CD4-positive, CD25-positive, alpha-beta regulatory T cell (primary cell): ENCODE measurements around the gene FRMPD4. TPM values are rescaled to one million over a fixed set of nuclear protein-coding genes. Genes with fewer than 3 reads are reported as not detected.

Experiments used
- ATAC-seq, 2 donors: fragments of 150-1000 bp; cut with Tn5 transposase; one replicate each; pipeline ENCODE4 v1.10.0; 2021; ENCODE audit warnings: low read depth in 2 of 2, moderate number of reproducible peaks in 2 of 2, moderate library complexity in 1 of 2
- DNase-seq, 3 donors: peaks; one replicate each; pipeline versions ENCODE4 v3.0.0 to v3.0.0-alpha.2; 2012 to 2022; ENCODE audit warnings: mixed read lengths in 1 of 3
- H3K27ac ChIP-seq: one replicate; pipeline ENCODE4 v1.7.0; 2013; ENCODE audit warnings: mild to moderate bottlenecking, low read length; ENCODE audit not compliant: insufficient read depth, poor library complexity, severe bottlenecking
- H3K27me3 ChIP-seq: one replicate; pipeline ENCODE4 v1.7.0; 2013; ENCODE audit warnings: low read length; ENCODE audit not compliant: control insufficient read depth, insufficient read depth
- H3K36me3 ChIP-seq: one replicate; pipeline ENCODE4 v1.7.0; 2013; ENCODE audit warnings: mild to moderate bottlenecking, low read length, moderate library complexity; ENCODE audit not compliant: control insufficient read depth, insufficient read depth
- H3K4me1 ChIP-seq: 2 replicates; pipeline ENCODE4 v1.7.0; 2013; ENCODE audit warnings: mild to moderate bottlenecking, low read length; ENCODE audit not compliant: insufficient read depth, control insufficient read depth, poor library complexity, severe bottlenecking
- H3K4me3 ChIP-seq: one replicate; pipeline ENCODE4 v1.7.0; 2013; ENCODE audit warnings: low read depth, mild to moderate bottlenecking, low read length, moderate library complexity
- H3K9me3 ChIP-seq, 2 experiments: 1 replicate in 1 of 2; 2 replicates in 1 of 2; pipeline ENCODE4 v1.7.0; 2013; ENCODE audit warnings: low read length in 2 of 2, mild to moderate bottlenecking in 1 of 2, moderate library complexity in 1 of 2; ENCODE audit not compliant: control insufficient read depth in 2 of 2
- H3K27ac Mint-ChIP-seq, 3 donors: one replicate each; pipeline ENCODE4 v1.8.0; 2020 to 2022; ENCODE audit warnings: mild to moderate bottlenecking in 3 of 3, mixed read lengths in 3 of 3, moderate library complexity in 2 of 3
- H3K27me3 Mint-ChIP-seq: one replicate; pipeline ENCODE4 v1.8.0; 2022; ENCODE audit warnings: mild to moderate bottlenecking, mixed read lengths
- H3K36me3 Mint-ChIP-seq: one replicate; pipeline ENCODE4 v1.8.0; 2020; ENCODE audit warnings: mixed read lengths
- H3K4me1 Mint-ChIP-seq, 4 donors: one replicate each; pipeline ENCODE4 v1.8.0; 2020 to 2022; ENCODE audit warnings: mixed read lengths in 4 of 4, mild to moderate bottlenecking in 1 of 4
- H3K4me3 Mint-ChIP-seq, 4 donors: one replicate each; pipeline ENCODE4 v1.8.0; 2020 to 2022; ENCODE audit warnings: mild to moderate bottlenecking in 4 of 4, mixed read lengths in 4 of 4, moderate library complexity in 3 of 4
- H3K9me3 Mint-ChIP-seq, 7 donors: one replicate each; pipeline ENCODE4 v1.8.0; 2020 to 2022; ENCODE audit warnings: mixed read lengths in 7 of 7, mild to moderate bottlenecking in 3 of 7, moderate library complexity in 2 of 7
- polyA plus RNA-seq, 4 donors: library from polyadenylated mRNA; unstranded; fragments of 300-500 nt; fragmentation: Illumina TruSeq; gene quantifications; one replicate each; pipeline ENCODE4 v1.2.3, GENCODE V29; 2021
- total RNA-seq: library from RNA; stranded (reverse); gene quantifications from one replicate; pipeline ENCODE4 v1.2.3, GENCODE V29; 2022

The FRMPD4 gene
- total and polyA plus RNA-seq, 5 donors from 2014 or later = not detected

GRCh38 chrX:12322031-12322430 lies 183.8 kb downstream of the FRMPD4 start:
- Mint-ChIP-seq H3K9me3 (peaks cover 0 to 3% (median 0%) of the 10 kb centered on the region in 7 donors), H3K27ac (no peak overlapping the region), H3K4me1 (no peaks in the 10 kb centered on the region), H3K36me3 (no peaks in the 10 kb centered on the region), H3K27me3 (no peaks in the 10 kb centered on the region), H3K4me3 (no peak overlapping the region)
- Histone ChIP-seq H3K36me3 (no peaks in the 10 kb centered on the region), H3K4me1 (no peaks in the 10 kb centered on the region), H3K27ac (no peak overlapping the region), H3K27me3 (no peaks in the 10 kb centered on the region), H3K4me3 (no peak overlapping the region), H3K9me3 (no peaks in the 10 kb centered on the region)
- no peak for ATAC-seq
- no peak for DNase-seq

- H3K9me3 Mint-ChIP-seq = peaks cover 0 to 3% (median 0%) of the 10 kb centered on the region in 7 donors
- no peaks in the 10 kb centered on the region for H3K4me1 Mint-ChIP-seq
- DNase-seq (no peak), ATAC-seq (no peak)
- Histone ChIP-seq H3K27ac (no peak overlapping the region), H3K9me3 (no peaks in the 10 kb centered on the region), H3K4me3 (no peak overlapping the region), H3K4me1 (no peaks in the 10 kb centered on the region), H3K36me3 (no peaks in the 10 kb centered on the region), H3K27me3 (no peaks in the 10 kb centered on the region)
- no peaks in the 10 kb centered on the region for H3K36me3 Mint-ChIP-seq
- no peak overlapping the region for H3K27ac Mint-ChIP-seq
- H3K4me3 Mint-ChIP-seq = no peak overlapping the region
- no peaks in the 10 kb centered on the region for H3K27me3 Mint-ChIP-seq
Observed at GRCh38 chrX:12325171-12325570, 186.9 kb downstream of the FRMPD4 start.

- Mint-ChIP-seq H3K36me3 (no peaks in the 10 kb centered on the region), H3K27ac (no peak overlapping the region), H3K27me3 (no peaks in the 10 kb centered on the region), H3K4me3 (no peak overlapping the region), H3K4me1 (no peaks in the 10 kb centered on the region), H3K9me3 (peaks cover 0 to 2% (median 0%) of the 10 kb centered on the region in 7 donors)
- no peak for DNase-seq
- H3K9me3 ChIP-seq = no peaks in the 10 kb centered on the region
- no peaks in the 10 kb centered on the region for H3K4me1 ChIP-seq
- no peak for ATAC-seq
- H3K36me3 ChIP-seq = no peaks in the 10 kb centered on the region
- H3K27me3 ChIP-seq = no peaks in the 10 kb centered on the region
- H3K4me3 ChIP-seq = no peak overlapping the region
- H3K27ac ChIP-seq = no peak overlapping the region
Observed at GRCh38 chrX:12327836-12328235, 189.6 kb downstream of the FRMPD4 start.

DNA sequence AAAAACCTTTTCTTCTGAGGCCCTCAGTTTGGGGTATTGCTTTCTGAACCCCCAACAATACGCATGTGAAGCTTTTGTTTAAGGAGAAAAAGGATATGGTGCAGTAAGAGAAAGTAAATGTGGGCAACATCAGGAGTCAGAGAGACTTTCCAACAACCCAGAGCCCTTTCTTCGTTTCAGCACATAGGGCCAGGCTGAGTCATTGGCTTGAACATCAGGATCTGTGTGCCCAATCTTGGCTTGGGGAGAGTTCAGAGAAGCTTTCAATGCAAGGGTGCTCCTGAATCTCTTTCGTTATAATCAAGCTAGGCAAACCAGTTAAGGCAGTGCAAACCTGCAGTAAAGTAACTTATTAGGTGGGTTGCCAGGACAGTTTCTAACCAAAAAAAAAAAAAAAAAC lies 191.2 kb downstream of the FRMPD4 start:
- Histone ChIP-seq H3K36me3 (no peaks in the 10 kb centered on the region), H3K27ac (no peak overlapping the region), H3K4me3 (no peak overlapping the region), H3K9me3 (no peaks in the 10 kb centered on the region), H3K4me1 (no peaks in the 10 kb centered on the region), H3K27me3 (no peaks in the 10 kb centered on the region)
- no peaks in the 10 kb centered on the region for H3K4me1 Mint-ChIP-seq
- H3K27ac Mint-ChIP-seq = no peak overlapping the region
- no peak for ATAC-seq
- no peak for DNase-seq
- H3K27me3 Mint-ChIP-seq = no peaks in the 10 kb centered on the region
- H3K36me3 Mint-ChIP-seq = no peaks in the 10 kb centered on the region
- no peak overlapping the region for H3K4me3 Mint-ChIP-seq
- peaks cover 0 to 2% (median 0%) of the 10 kb centered on the region in 7 donors for H3K9me3 Mint-ChIP-seq

DNA sequence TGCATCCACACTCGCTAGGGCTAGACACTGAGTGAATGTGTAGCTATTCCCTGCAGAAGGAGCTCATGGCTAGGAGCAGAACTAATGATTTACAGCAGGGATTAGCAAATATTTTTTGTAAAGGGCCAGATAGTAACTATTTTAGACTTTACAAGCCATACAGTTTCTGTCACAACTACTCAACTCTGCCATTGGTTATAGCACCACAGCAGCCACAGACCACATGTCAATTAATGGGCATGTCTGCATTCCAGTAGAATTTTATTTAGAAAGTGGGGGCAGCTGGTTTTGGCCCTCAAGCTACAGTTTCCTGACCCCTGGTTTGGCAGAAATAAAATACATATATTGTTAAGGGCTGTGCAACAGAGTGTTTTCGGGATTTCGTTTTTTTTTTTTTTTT lies 192.6 kb downstream of the FRMPD4 start:
- no peaks in the 10 kb centered on the region for H3K4me1 ChIP-seq
- no peaks in the 10 kb centered on the region for H3K36me3 ChIP-seq
- H3K36me3 Mint-ChIP-seq = no peaks in the 10 kb centered on the region
- ATAC-seq (no peak), DNase-seq (no peak)
- H3K9me3 ChIP-seq = no peaks in the 10 kb centered on the region
- no peak overlapping the region for H3K27ac ChIP-seq
- H3K27ac Mint-ChIP-seq = no peak overlapping the region
- H3K27me3 Mint-ChIP-seq = no peaks in the 10 kb centered on the region
- no peaks in the 10 kb centered on the region for H3K27me3 ChIP-seq
- H3K9me3 Mint-ChIP-seq = peaks cover 0 to 2% (median 0%) of the 10 kb centered on the region in 7 donors
- H3K4me3 ChIP-seq = no peak overlapping the region
- H3K4me1 Mint-ChIP-seq = no peaks in the 10 kb centered on the region
- H3K4me3 Mint-ChIP-seq = no peak overlapping the region

DNA sequence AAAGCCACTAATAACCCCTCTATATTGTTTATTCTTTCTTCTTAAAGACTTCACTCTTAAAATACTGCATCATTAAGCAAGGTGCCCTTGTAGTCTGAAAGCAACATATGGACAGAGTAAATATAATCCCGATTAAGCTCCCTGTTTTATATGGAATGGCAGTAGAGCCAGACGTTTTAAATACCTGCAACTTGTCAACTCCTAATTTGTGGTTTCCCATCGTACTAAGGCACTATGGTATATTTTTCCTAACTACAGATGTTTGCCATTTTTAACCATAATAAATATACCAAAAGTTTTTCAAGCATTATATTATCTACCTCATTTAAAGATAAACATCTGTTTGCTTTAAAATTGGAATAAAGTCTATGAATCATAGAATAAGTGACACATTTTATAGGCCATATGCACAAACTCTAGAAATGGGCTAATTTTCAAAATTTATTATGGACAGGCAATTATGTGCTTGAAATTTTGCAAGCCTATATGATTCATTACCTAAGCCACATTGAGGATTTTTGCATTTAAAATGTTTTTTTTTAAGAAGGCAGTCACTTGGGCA lies 194.6 kb downstream of the FRMPD4 start:
- Histone ChIP-seq H3K4me3 (no peak overlapping the region), H3K27me3 (no peaks in the 10 kb centered on the region), H3K36me3 (no peaks in the 10 kb centered on the region), H3K9me3 (no peaks in the 10 kb centered on the region), H3K27ac (no peak overlapping the region), H3K4me1 (no peaks in the 10 kb centered on the region)
- Mint-ChIP-seq H3K27me3 (no peaks in the 10 kb centered on the region), H3K27ac (no peak overlapping the region), H3K9me3 (peaks cover 0 to under 1% (median 0%) of the 10 kb centered on the region in 7 donors), H3K4me1 (no peaks in the 10 kb centered on the region), H3K4me3 (no peak overlapping the region), H3K36me3 (no peaks in the 10 kb centered on the region)
- DNase-seq = no peak
- ATAC-seq = no peak

DNA sequence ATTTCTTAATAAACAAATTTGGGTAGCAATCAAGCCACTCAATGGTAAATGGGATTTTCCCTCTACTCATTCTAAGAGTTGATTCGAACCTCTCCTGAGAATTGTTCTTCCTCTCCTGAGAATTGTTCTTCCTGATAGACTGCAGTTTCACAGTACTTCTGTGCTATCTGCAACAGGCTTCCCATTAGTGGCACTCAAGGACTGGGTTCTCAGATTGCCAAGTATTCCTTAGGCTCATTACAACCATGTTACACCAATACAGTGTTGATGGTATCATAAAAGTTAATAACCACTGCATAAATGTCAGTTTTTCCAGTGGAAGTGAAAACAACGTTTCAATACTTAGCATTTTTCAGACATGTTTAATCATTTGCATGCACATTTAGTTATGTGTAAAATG lies 201.6 kb downstream of the FRMPD4 start:
- no peak overlapping the region for H3K27ac Mint-ChIP-seq
- no peaks in the 10 kb centered on the region for H3K4me1 Mint-ChIP-seq
- peaks cover 0 to 9% (median 0%) of the 10 kb centered on the region in 7 donors for H3K9me3 Mint-ChIP-seq
- Histone ChIP-seq H3K27me3 (no peaks in the 10 kb centered on the region), H3K4me1 (no peaks in the 10 kb centered on the region), H3K27ac (no peak overlapping the region), H3K36me3 (no peaks in the 10 kb centered on the region), H3K9me3 (no peaks in the 10 kb centered on the region), H3K4me3 (no peak overlapping the region)
- no peaks in the 10 kb centered on the region for H3K27me3 Mint-ChIP-seq
- no peaks in the 10 kb centered on the region for H3K36me3 Mint-ChIP-seq
- no peak overlapping the region for H3K4me3 Mint-ChIP-seq
- ATAC-seq (no peak), DNase-seq (no peak)

- no peaks in the 10 kb centered on the region for H3K4me1 ChIP-seq
- Mint-ChIP-seq H3K4me3 (no peak overlapping the region), H3K27me3 (no peaks in the 10 kb centered on the region), H3K9me3 (peaks cover 0 to 9% (median 0%) of the 10 kb centered on the region in 7 donors), H3K4me1 (no peaks in the 10 kb centered on the region), H3K36me3 (no peaks in the 10 kb centered on the region), H3K27ac (no peak overlapping the region)
- no peak overlapping the region for H3K4me3 ChIP-seq
- H3K27ac ChIP-seq = no peak overlapping the region
- no peak for ATAC-seq
- H3K27me3 ChIP-seq = no peaks in the 10 kb centered on the region
- no peaks in the 10 kb centered on the region for H3K9me3 ChIP-seq
- no peaks in the 10 kb centered on the region for H3K36me3 ChIP-seq
- no peak for DNase-seq
Observed at GRCh38 chrX:12344954-12345353, 206.7 kb downstream of the FRMPD4 start.
